Activated naive CD8-positive, alpha-beta T cell treated with anti-CD3 and anti-CD28 coated beads, Interleukin-2, amount 50 U/mL, for 16 hours (primary cell): ENCODE data around the gene ICAM1.
"Not testable (repeated sequence)": the region's sequence is repeated elsewhere in the genome, so short reads cannot be mapped to it uniquely, and the experiment has no call there.

Experiments
- DNase-seq: peaks from one replicate; pipeline ENCODE4 v3.0.0-alpha.2; 2020; ENCODE audit warnings: low read depth, low spot score

Gene ICAM1

GRCh38 chr19:10274589-10274988, 3.7 kb downstream of the ICAM1 start:
- no peak for DNase-seq

GRCh38 chr19:10277795-10278589, 7.1 kb downstream of the ICAM1 start:
- DNase-seq = no peak

GRCh38 chr19:10278935-10279334, 8.0 kb downstream of the ICAM1 start:
- DNase-seq = no peak

- no peak for DNase-seq
Measured at GRCh38 chr19:10279737-10280442, 9.0 kb downstream of the ICAM1 start.

- not testable (repeated sequence) for DNase-seq
Measured at GRCh38 chr19:10282043-10282442, 11.1 kb downstream of the ICAM1 start.

- DNase-seq = no peak
Measured at GRCh38 chr19:10283301-10284064, 12.6 kb downstream of the ICAM1 start.

GRCh38 chr19:10284065-10284959, 13.4 kb downstream of the ICAM1 start:
- no peak for DNase-seq

GRCh38 chr19:10284960-10285278, 14.0 kb downstream of the ICAM1 start:
- no peak for DNase-seq

- no peak for DNase-seq
Measured at GRCh38 chr19:10285393-10285792, 14.5 kb downstream of the ICAM1 start.

GRCh38 chr19:10286803-10287737, 16.1 kb downstream of the ICAM1 start, which contains the start of gene ICAM4:
Gene ICAM4, plus strand, starts transcription at chr19:10286955. Its CDS starts 58 bp downstream, at chr19:10287013.
- no peak for DNase-seq

GRCh38 chr19:10288662-10289166, 17.8 kb downstream of the ICAM1 start:
- DNase-seq = no peak

GRCh38 chr19:10289167-10289835, 18.4 kb downstream of the ICAM1 start:
- DNase-seq = peak; percentile 57

GRCh38 chr19:10289836-10290356, 19.0 kb downstream of the ICAM1 start, which contains the start of gene ICAM5:
Gene ICAM5, plus strand, starts transcription at chr19:10289952. Its CDS starts 92 bp downstream, at chr19:10290044.
- DNase-seq = no peak

- DNase-seq = no peak
Measured at GRCh38 chr19:10290357-10290875, 19.5 kb downstream of the ICAM1 start.

GRCh38 chr19:10290876-10291553, 20.1 kb downstream of the ICAM1 start:
- no peak for DNase-seq

GRCh38 chr19:10291554-10292205, 20.8 kb downstream of the ICAM1 start:
- DNase-seq = no peak

GRCh38 chr19:10292206-10292788, 21.4 kb downstream of the ICAM1 start:
- no peak for DNase-seq
